GM18517 (cell line): ENCODE results near the gene VAMP7.
"Not testable (repeated sequence)": the region's sequence is repeated elsewhere in the genome, so short reads cannot be mapped to it uniquely, and the experiment has no call there.

ENCODE experiments used
- ATAC-seq: cut with Tn5 transposase; IDR thresholded peaks from one replicate; pipeline ENCODE4 v1.9.1; 2021; ENCODE audit warnings: mild to moderate bottlenecking, moderate library complexity; ENCODE audit not compliant: unreplicated experiment

Gene VAMP7

DNA sequence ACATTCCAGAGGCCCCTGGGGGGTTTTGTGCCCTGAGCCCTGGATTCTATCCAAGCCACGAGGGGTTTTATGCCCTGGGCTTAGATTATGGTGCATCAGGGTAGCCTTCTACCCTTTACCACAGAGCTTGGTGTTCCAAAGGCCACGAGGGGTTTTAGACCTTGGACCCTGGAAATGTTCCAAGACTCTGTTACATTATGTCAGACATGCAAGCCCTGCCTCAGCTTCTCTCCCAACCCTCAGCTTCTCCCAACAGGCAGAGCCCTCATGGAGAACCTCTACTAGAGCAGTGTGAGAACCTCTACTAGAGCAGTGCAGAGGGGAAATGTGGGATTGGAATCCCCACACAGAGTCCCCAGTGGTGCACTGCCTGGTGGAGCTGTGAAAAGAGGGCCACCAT is 105.8 kb downstream of the VAMP7 start:
- ATAC-seq: not testable (repeated sequence)

DNA sequence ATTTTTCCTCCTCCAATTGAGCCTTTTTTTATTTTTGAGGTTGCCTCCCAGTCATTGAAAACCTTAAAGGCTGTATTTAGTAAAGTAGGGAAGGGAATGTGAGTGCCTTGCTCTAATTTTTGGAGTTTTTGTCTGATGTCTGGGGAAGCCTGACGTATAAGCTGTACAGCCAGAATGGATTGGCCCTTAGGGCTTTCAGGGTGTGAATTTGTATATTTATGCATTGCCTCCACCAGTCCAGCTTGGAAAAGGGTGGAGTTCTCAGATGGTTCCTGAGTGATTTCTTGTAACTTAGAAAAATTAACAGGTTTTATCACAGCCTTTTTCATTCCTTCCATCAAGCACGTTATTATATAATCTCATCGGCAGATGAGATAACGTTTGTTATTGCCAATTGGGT is 107.7 kb downstream of the VAMP7 start:
- ATAC-seq: no peak
